Ishikawa (cell line): ENCODE data around the gene HOXB7.

Source experiments
- CREB1 ChIP-seq: IDR thresholded peaks from 2 replicates; pipeline ENCODE4 v1.6.1; 2012; ENCODE audit warnings: low read depth
- EGR1 ChIP-seq: IDR thresholded peaks from 2 replicates; pipeline ENCODE4 v1.6.1; 2012
- FOXM1 ChIP-seq: IDR thresholded peaks from 2 replicates; pipeline ENCODE4 v1.6.1; 2012; ENCODE audit warnings: low read depth, borderline replicate concordance
- YY1 ChIP-seq: IDR thresholded peaks from 2 replicates; pipeline ENCODE4 v1.6.1; 2012; ENCODE audit warnings: low read depth

GRCh38 chr17:48639982-48640857 is 29.4 kb upstream of the HOXB7 start:
- TF ChIP-seq CREB1 (no peak), FOXM1 (no peak), YY1 (no peak), EGR1 (no peak)
